NT2/D1 (cell line): Measurements from ENCODE around the gene ST6GALNAC3.

Experiments
- SUZ12 ChIP-seq: IDR thresholded peaks from 2 replicates; pipeline ENCODE4 v1.6.1; 2011; ENCODE audit not compliant: insufficient read length, insufficient read depth; ENCODE audit errors: extremely low read depth
- ZNF274 ChIP-seq: IDR thresholded peaks from 2 replicates; pipeline ENCODE4 v1.6.1; 2011; ENCODE audit warnings: mild to moderate bottlenecking, low read depth, low read length

DNA sequence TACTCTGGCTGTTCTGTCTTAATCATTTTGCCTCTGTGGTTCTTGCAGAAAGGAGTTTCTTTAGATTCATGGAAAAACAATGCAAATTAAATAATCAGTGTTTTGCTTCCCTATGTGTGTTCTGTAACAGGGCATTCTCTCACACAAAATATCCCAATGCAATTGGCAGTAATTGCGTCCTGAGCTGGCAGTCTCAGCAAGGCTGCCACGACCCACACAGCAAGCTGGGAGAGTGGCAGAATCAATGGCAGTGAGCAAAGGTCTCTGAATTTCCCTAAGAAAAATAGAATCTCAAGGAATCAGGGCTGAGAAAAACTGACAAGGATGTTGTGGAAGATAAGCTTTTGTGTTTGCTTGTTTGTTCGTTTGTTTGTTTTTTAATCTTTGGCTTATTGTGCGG is 594.6 kb downstream of the ST6GALNAC3 start:
- TF ChIP-seq ZNF274 (no peak), SUZ12 (no peak)
